H9 (cell line): Measurements from ENCODE around the gene CCL21. TPM values are rescaled to one million over a fixed set of nuclear protein-coding genes. Genes with fewer than 3 reads are reported as not detected.

ENCODE experiments used
- DNase-seq: peaks from one replicate; pipeline ENCODE4 v3.0.0-alpha.2; 2017
- H2AFZ ChIP-seq: one replicate; pipeline ENCODE4 v1.6.1; 2013; ENCODE audit warnings: mild to moderate bottlenecking, low read length, control low read depth, moderate library complexity
- H2AK5ac ChIP-seq: 2 replicates; pipeline ENCODE4 v1.6.1; 2013; ENCODE audit warnings: low read length, control low read depth, mixed read lengths; ENCODE audit not compliant: insufficient read length
- H2BK120ac ChIP-seq: one replicate; pipeline ENCODE4 v1.6.1; 2013; ENCODE audit warnings: low read depth, mild to moderate bottlenecking, low read length, control low read depth, inconsistent platforms; ENCODE audit not compliant: poor library complexity, severe bottlenecking
- H2BK12ac ChIP-seq: 2 replicates; pipeline ENCODE4 v1.6.1; 2013; ENCODE audit warnings: low read length, control low read depth, mixed read lengths, low read depth; ENCODE audit not compliant: insufficient read length
- H2BK15ac ChIP-seq: 2 replicates; pipeline ENCODE4 v1.6.1; 2013; ENCODE audit warnings: low read depth, low read length, control low read depth
- H2BK20ac ChIP-seq: one replicate; pipeline ENCODE4 v1.6.1; 2013; ENCODE audit warnings: low read depth, mild to moderate bottlenecking, low read length, control low read depth, inconsistent platforms; ENCODE audit not compliant: poor library complexity, severe bottlenecking
- H2BK5ac ChIP-seq: 2 replicates; pipeline ENCODE4 v1.6.1; 2013; ENCODE audit warnings: low read length, control low read depth, mixed read lengths; ENCODE audit not compliant: insufficient read length
- H3K14ac ChIP-seq: 2 replicates; pipeline ENCODE4 v1.6.1; 2013; ENCODE audit warnings: low read length, control low read depth; ENCODE audit not compliant: insufficient read depth
- H3K18ac ChIP-seq: 2 replicates; pipeline ENCODE4 v1.6.1; 2013; ENCODE audit warnings: low read depth, mild to moderate bottlenecking, mixed read lengths, low read length, control low read depth; ENCODE audit not compliant: insufficient read length
- H3K23ac ChIP-seq: 2 replicates; pipeline ENCODE4 v1.6.1; 2013; ENCODE audit warnings: low read length, control low read depth, mixed read lengths, low read depth; ENCODE audit not compliant: insufficient read length
- H3K23me2 ChIP-seq: 2 replicates; pipeline ENCODE4 v1.6.1; 2013; ENCODE audit warnings: low read depth, mild to moderate bottlenecking, mixed read lengths, low read length, control low read depth; ENCODE audit not compliant: insufficient read length, poor library complexity, severe bottlenecking
- H3K27ac ChIP-seq: 2 replicates; pipeline ENCODE4 v1.5.1; 2013; ENCODE audit warnings: low read length, control low read depth, mixed read lengths, low read depth; ENCODE audit not compliant: insufficient read length
- H3K27me3 ChIP-seq: 2 replicates; pipeline ENCODE4 v1.6.1; 2013; ENCODE audit warnings: low read length, control low read depth, inconsistent platforms; ENCODE audit not compliant: insufficient read depth
- H3K4ac ChIP-seq: 2 replicates; pipeline ENCODE4 v1.6.1; 2013; ENCODE audit warnings: low read depth, mild to moderate bottlenecking, control low read depth, inconsistent platforms, low read length, moderate library complexity
- H3K4me1 ChIP-seq: 2 replicates; pipeline ENCODE4 v1.6.1; 2013; ENCODE audit warnings: low read length, control low read depth, inconsistent platforms; ENCODE audit not compliant: insufficient read depth
- H3K4me2 ChIP-seq: 2 replicates; pipeline ENCODE4 v1.6.1; 2013; ENCODE audit warnings: low read length, control low read depth, mixed read lengths; ENCODE audit not compliant: insufficient read length, insufficient read depth
- H3K56ac ChIP-seq: 2 replicates; pipeline ENCODE4 v1.6.1; 2013; ENCODE audit warnings: low read depth, mild to moderate bottlenecking, mixed read lengths, low read length, control low read depth; ENCODE audit not compliant: insufficient read length
- H3K79me1 ChIP-seq: 2 replicates; pipeline ENCODE4 v1.6.1; 2013; ENCODE audit warnings: low read depth, mild to moderate bottlenecking, moderate library complexity, low read length, control low read depth, inconsistent platforms; ENCODE audit not compliant: insufficient read depth, poor library complexity, severe bottlenecking
- H3K79me2 ChIP-seq: 2 replicates; pipeline ENCODE4 v1.6.1; 2013; ENCODE audit warnings: low read length, control low read depth, inconsistent platforms; ENCODE audit not compliant: insufficient read depth
- H3K9ac ChIP-seq: 2 replicates; pipeline ENCODE4 v1.6.1; 2013; ENCODE audit warnings: low read length, control low read depth, mixed read lengths; ENCODE audit not compliant: insufficient read length; ENCODE audit errors: extremely low read depth
- H3K9me3 ChIP-seq: one replicate; pipeline ENCODE4 v1.6.1; 2013; ENCODE audit warnings: low read depth, low read length, inconsistent platforms; ENCODE audit not compliant: control insufficient read depth
- H3T11ph ChIP-seq: one replicate; pipeline ENCODE4 v1.6.1; 2013; ENCODE audit warnings: mild to moderate bottlenecking, low read length, control low read depth, inconsistent platforms
- H4K20me1 ChIP-seq: one replicate; pipeline ENCODE4 v1.6.1; 2013; ENCODE audit not compliant: control insufficient read depth, insufficient read length, insufficient read depth
- H4K5ac ChIP-seq: 2 replicates; pipeline ENCODE4 v1.6.1; 2013; ENCODE audit warnings: low read depth, mild to moderate bottlenecking, mixed read lengths, low read length, control low read depth; ENCODE audit not compliant: insufficient read length
- H4K8ac ChIP-seq: replicated peaks from 2 replicates; pipeline ENCODE4 v1.6.1; 2013; ENCODE audit warnings: low read length, control low read depth, mixed read lengths, low read depth; ENCODE audit not compliant: insufficient read length
- H4K91ac ChIP-seq: 2 replicates; pipeline ENCODE4 v1.6.1; 2013; ENCODE audit warnings: low read depth, mild to moderate bottlenecking, moderate library complexity, mixed read lengths, low read length, control low read depth; ENCODE audit not compliant: insufficient read length
- H3K27ac Mint-ChIP-seq, 3 experiments: 2 replicates in 2 of 3; 3 replicates in 1 of 3; pipeline ENCODE4 v1.8.0; 2020 to 2021; ENCODE audit warnings: mixed read lengths in 3 of 3, mild to moderate bottlenecking in 1 of 3, moderate library complexity in 1 of 3
- H3K27me3 Mint-ChIP-seq: 2 replicates; pipeline ENCODE4 v1.8.0; 2021; ENCODE audit warnings: low read depth, mild to moderate bottlenecking, moderate library complexity, mixed read lengths
- H3K36me3 Mint-ChIP-seq, 3 experiments: 2 replicates in 2 of 3; 3 replicates in 1 of 3; pipeline ENCODE4 v1.8.0; 2020 to 2021; ENCODE audit warnings: low read depth in 3 of 3, mixed read lengths in 3 of 3; ENCODE audit not compliant: insufficient read depth in 1 of 3
- H3K4me1 Mint-ChIP-seq, 2 experiments: 2 replicates each; pipeline ENCODE4 v1.8.0; 2020; ENCODE audit warnings: mixed read lengths in 2 of 2
- H3K4me3 Mint-ChIP-seq, 2 experiments: 2 replicates in 1 of 2; 3 replicates in 1 of 2; pipeline ENCODE4 v1.8.0; 2020 to 2021; ENCODE audit warnings: mild to moderate bottlenecking in 2 of 2, mixed read lengths in 2 of 2, moderate library complexity in 1 of 2
- H3K9me3 Mint-ChIP-seq, 2 experiments: 2 replicates in 1 of 2; 3 replicates in 1 of 2; pipeline ENCODE4 v1.8.0; 2020; ENCODE audit warnings: mild to moderate bottlenecking in 2 of 2, mixed read lengths in 2 of 2, moderate library complexity in 1 of 2
- WGBS: extraction: QIAGEN DNeasy Blood & Tissue Kit; methylation state at CpG from one replicate; pipeline ENCODE4 v1.1.7; 2013; ENCODE audit warnings: missing lambda C conversion rate, low lambda C conversion rate, mixed read lengths; ENCODE audit not compliant: insufficient read length; ENCODE audit errors: extremely low coverage; 5-methylcytosine and 5-hydroxymethylcytosine counted together
- total RNA-seq: library from RNA; stranded (reverse); gene quantifications from 2 replicates; pipeline ENCODE4 v1.2.1, GENCODE V29; 2021
- TF ChIP-seq, protein P1 (sequence below): fragments of 200-600 bp; sonication (generic); conservative IDR thresholded peaks from 3 replicates; pipeline ENCODE4 v1.8.0; 2021; ENCODE audit warnings: antibody characterized with exemption, mild to moderate bottlenecking

CCL21 gene
- total RNA-seq, 1 experiment from 2014 or later: not detected

GRCh38 chr9:34665067-34665380 is 44.9 kb downstream of the CCL21 start:
- Histone ChIP-seq H3K79me1 (no peaks in the 10 kb centered on the region), H2BK15ac (no peak overlapping the region), H4K91ac (no peak overlapping the region), H4K20me1 (no peaks in the 10 kb centered on the region), H3K23ac (no peak overlapping the region), H3K27ac (no peak overlapping the region), H3K27me3 (no peaks in the 10 kb centered on the region), H3T11ph (no peak overlapping the region), H4K5ac (no peak overlapping the region), H3K23me2 (peaks cover 13% of the 10 kb centered on the region), H3K79me2 (no peaks in the 10 kb centered on the region), H3K4me2 (peak overlapping the region; percentile 87), H2BK5ac (no peak overlapping the region), H2BK120ac (no peak overlapping the region), H2AK5ac (no peak overlapping the region), H2BK20ac (no peak overlapping the region), H3K9me3 (no peaks in the 10 kb centered on the region), H3K56ac (no peak overlapping the region), H3K18ac (no peak overlapping the region), H3K4me1 (no peaks in the 10 kb centered on the region), H3K4ac (no peak overlapping the region), H3K9ac (no peak overlapping the region), H4K8ac (no peak overlapping the region), H2AFZ (no peak overlapping the region), H2BK12ac (no peak overlapping the region), H3K14ac (no peak overlapping the region)
- DNase-seq: no peak
- Mint-ChIP-seq H3K4me1 (peaks cover 7 to 8% of the 10 kb centered on the region in 2 experiments), H3K4me3 (peak overlapping the region; percentile 88 to 92), H3K36me3 (peaks cover 24 to 25% (median 24%) of the 10 kb centered on the region in 3 experiments), H3K27me3 (peaks cover 6% of the 10 kb centered on the region), H3K9me3 (peaks cover 10 to 13% of the 10 kb centered on the region in 2 experiments), H3K27ac (no peak overlapping the region)
- TF ChIP-seq, protein P1, sequence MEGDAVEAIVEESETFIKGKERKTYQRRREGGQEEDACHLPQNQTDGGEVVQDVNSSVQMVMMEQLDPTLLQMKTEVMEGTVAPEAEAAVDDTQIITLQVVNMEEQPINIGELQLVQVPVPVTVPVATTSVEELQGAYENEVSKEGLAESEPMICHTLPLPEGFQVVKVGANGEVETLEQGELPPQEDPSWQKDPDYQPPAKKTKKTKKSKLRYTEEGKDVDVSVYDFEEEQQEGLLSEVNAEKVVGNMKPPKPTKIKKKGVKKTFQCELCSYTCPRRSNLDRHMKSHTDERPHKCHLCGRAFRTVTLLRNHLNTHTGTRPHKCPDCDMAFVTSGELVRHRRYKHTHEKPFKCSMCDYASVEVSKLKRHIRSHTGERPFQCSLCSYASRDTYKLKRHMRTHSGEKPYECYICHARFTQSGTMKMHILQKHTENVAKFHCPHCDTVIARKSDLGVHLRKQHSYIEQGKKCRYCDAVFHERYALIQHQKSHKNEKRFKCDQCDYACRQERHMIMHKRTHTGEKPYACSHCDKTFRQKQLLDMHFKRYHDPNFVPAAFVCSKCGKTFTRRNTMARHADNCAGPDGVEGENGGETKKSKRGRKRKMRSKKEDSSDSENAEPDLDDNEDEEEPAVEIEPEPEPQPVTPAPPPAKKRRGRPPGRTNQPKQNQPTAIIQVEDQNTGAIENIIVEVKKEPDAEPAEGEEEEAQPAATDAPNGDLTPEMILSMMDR: no peak
- no CpG with 5 or more reads among the region's 26 CpGs for WGBS
